GM12874 (cell line): ENCODE data around the gene ADAMTS19.

Experiments used
- TF ChIP-seq, protein P1 (sequence below): IDR thresholded peaks from 2 replicates; pipeline ENCODE4 v1.5.1; 2011; ENCODE audit warnings: low read depth, mild to moderate bottlenecking, control low read depth, low read length, moderate library complexity; ENCODE audit not compliant: insufficient read depth

The ADAMTS19 gene

DNA sequence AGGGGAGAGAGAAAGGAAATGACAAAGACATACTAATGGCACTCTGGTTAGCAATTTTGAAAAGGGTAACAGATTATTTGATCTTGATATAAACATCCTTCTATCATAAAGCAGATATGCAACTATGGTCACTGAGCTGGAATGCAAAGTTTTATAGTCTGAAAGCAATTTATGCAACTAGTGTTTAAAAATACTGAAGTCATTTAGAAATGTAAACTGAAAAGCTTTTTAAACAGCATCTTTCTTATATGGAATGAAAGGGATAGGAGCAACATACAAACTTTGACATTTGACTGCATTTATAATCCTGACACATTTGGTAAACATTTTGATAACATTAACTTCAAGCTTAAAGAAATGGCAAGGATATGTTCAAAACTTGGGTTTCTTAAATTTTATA, 28.7 kb upstream of the ADAMTS19 start:
- TF ChIP-seq, protein P1, sequence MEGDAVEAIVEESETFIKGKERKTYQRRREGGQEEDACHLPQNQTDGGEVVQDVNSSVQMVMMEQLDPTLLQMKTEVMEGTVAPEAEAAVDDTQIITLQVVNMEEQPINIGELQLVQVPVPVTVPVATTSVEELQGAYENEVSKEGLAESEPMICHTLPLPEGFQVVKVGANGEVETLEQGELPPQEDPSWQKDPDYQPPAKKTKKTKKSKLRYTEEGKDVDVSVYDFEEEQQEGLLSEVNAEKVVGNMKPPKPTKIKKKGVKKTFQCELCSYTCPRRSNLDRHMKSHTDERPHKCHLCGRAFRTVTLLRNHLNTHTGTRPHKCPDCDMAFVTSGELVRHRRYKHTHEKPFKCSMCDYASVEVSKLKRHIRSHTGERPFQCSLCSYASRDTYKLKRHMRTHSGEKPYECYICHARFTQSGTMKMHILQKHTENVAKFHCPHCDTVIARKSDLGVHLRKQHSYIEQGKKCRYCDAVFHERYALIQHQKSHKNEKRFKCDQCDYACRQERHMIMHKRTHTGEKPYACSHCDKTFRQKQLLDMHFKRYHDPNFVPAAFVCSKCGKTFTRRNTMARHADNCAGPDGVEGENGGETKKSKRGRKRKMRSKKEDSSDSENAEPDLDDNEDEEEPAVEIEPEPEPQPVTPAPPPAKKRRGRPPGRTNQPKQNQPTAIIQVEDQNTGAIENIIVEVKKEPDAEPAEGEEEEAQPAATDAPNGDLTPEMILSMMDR, result no peak

DNA sequence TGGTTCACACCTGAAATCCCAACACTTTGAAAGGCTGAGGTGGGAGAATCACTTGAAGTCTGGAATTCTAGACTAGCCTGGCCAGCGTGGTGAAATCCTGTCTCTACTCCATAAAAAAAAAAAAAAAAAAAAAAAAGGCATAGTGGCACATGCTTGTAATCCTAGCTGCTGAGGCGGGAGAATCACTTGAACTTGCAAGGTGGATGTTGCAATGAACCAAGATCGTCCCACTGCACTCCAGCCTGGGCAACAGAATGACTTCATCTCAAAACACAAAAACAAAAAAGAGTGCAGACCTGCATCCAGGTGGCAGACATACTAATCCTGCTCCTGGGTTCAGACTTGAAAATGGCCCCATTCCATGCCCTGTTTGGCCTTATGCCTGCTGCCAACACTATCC, 21.8 kb upstream of the ADAMTS19 start:
- TF ChIP-seq, protein P1, result no peak

DNA sequence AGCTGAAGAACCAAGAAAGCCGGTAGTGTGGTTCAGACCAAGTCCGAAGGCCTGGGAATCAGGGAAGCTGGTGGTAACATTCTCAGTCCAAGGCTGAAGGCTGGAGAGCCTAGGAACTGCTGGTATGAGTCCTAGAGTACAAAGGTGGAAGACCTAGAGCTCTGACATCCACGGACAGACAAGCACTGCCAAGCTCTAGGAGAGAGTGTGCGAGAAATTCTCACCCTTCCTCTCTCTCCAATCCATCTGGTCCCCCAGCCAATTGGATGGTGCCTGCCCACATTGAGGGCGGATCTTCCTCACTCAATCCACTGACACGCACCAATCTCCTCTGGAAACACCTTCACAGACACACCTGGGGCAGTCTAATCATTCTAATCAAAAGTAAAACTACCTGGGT, 19.7 kb upstream of the ADAMTS19 start:
- TF ChIP-seq, protein P1, result no peak

DNA sequence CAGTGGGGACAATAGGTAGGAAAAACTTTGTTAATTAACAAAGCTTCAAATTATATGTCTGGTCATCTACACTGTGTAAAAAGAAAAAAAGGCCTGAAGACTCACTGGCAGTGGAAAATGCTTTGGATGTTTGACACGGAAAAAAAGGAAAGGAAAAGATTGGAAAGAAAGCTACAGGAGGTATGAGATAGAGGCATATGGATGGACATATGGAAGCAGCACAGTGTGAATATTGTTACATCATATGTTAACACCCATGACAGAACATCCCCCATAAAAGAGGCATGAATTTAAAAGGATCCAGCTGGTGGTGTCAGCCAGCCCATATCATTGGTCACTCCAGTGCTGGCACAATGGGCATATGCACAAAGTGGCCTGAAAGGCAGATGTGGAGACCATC, 19.0 kb upstream of the ADAMTS19 start:
- TF ChIP-seq, protein P1, result no peak

DNA sequence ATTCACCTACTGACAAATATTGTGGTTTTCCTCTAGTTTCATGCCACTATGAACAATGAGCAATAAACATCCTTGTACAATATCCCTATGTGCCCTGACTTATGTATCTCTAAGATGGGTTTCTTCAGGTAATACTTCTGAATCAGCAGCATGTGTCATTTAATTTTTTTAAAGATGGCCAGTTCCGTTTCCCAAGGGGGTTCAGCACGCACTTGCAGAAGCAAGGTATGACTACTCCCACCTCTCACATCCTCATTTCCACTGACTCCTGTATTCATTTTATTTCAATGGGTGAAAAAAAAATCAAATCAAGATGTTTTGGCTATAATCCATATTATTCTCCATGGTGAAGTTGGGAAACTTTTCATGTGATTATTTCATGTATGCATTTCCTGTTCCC, 14.7 kb upstream of the ADAMTS19 start:
- TF ChIP-seq, protein P1, result no peak

DNA sequence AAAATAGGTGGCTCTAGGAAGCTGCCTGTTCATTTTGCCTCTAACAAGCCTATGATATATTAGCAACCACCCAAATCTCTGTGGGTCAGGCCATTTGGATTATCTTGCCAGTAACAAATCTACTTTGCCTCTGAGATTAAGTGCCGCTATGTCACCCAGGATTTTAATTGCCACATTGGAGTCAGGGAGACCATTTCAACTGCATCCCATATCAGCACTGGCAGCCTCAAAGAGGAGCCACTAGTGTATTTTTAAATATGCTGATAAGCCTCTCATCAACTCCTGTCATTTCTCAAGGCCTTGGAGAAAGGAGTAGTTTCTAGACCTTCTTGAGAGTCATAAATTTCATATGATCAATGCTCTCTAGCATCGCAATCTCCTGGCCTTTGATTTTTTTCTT, 12.1 kb upstream of the ADAMTS19 start:
- TF ChIP-seq, protein P1, result no peak

DNA sequence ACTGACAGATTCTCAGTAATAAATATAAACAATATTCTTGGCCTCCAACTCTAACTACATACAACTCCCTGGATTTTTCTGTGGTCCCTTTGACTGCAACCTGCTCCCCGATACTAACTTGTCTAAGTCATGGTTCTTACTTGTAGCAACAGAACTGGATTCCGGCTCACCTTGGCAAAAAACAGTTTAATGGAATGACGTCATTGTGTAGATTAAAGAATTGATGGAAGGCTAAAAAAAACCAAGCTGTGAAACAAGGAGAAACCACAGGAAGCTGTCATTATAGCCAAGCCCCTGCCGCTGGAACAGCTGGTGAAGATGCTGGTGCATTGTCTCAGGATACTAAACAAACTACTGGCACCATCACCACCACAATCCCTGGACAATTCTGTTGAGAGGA, 11.4 kb upstream of the ADAMTS19 start:
- TF ChIP-seq, protein P1, result no peak

DNA sequence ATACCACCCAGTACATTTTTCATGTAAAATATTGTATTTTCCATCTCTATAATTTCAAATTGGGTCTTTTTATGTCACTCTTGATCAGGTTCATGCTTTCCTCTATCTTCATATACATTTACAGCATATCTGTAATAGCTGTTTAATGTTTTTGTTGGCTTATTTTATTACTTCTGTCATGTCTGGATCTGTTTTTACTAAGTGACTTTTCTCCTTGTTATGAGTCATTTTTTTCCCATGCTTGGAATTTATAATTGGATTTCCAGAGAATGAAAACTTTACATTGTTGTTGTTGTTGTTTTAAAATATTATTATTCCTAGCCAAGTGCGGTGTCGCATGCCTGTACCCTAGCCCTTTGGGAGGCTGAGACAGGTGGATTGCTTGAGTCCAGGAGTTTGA, 5.6 kb upstream of the ADAMTS19 start:
- TF ChIP-seq, protein P1, result no peak
